ENCODE data around the gene CAMK1D. TPM values are rescaled to one million over a fixed set of nuclear protein-coding genes. Genes with fewer than 3 reads are reported as not detected.
"Not testable (repeated sequence)": the region's sequence is repeated elsewhere in the genome, so short reads cannot be mapped to it uniquely, and the experiment has no call there.

CAMK1D gene
- total RNA-seq, 1 experiment from 2014 or later: 0.10 TPM

- in situ Hi-C loops (cut with HindIII; ENCODE audit: low sequenced_read_pairs): no loop called here
- DNase-seq (ENCODE audit: low spot score): peak; percentile 87
Measured at GRCh38 chr10:12710594-12711349, 361.4 kb downstream of the CAMK1D start.

- DNase-seq (ENCODE audit: low spot score): no peak
- in situ Hi-C loops (cut with HindIII; ENCODE audit: low sequenced_read_pairs): no loop called here
Measured at GRCh38 chr10:12711350-12711708, 362.0 kb downstream of the CAMK1D start.

GRCh38 chr10:12712293-12712983 lies 363.1 kb downstream of the CAMK1D start:
- in situ Hi-C loops (cut with HindIII; ENCODE audit: low sequenced_read_pairs): no loop called here
- no peak for DNase-seq (ENCODE audit: low spot score)

GRCh38 chr10:12712984-12713316 lies 363.6 kb downstream of the CAMK1D start:
- in situ Hi-C loops (cut with HindIII; ENCODE audit: low sequenced_read_pairs); DNase-seq (ENCODE audit: low spot score): not testable (repeated sequence)

- no peak for DNase-seq (ENCODE audit: low spot score)
- in situ Hi-C loops (cut with HindIII; ENCODE audit: low sequenced_read_pairs): no loop called here
Measured at GRCh38 chr10:12716042-12716441, 366.7 kb downstream of the CAMK1D start.

- DNase-seq (ENCODE audit: low spot score): no peak
- in situ Hi-C loops (cut with HindIII; ENCODE audit: low sequenced_read_pairs): no loop called here
Measured at GRCh38 chr10:12717981-12718707, 368.8 kb downstream of the CAMK1D start.

GRCh38 chr10:12719365-12719764 lies 370.0 kb downstream of the CAMK1D start:
- no peak for DNase-seq (ENCODE audit: low spot score)
- in situ Hi-C loops (cut with HindIII; ENCODE audit: low sequenced_read_pairs): no loop called here

- DNase-seq (ENCODE audit: low spot score): no peak
- in situ Hi-C loops (cut with HindIII; ENCODE audit: low sequenced_read_pairs): no loop called here
Measured at GRCh38 chr10:12720217-12720981, 371.1 kb downstream of the CAMK1D start.

- in situ Hi-C loops (cut with HindIII; ENCODE audit: low sequenced_read_pairs): no loop called here
- no peak for DNase-seq (ENCODE audit: low spot score)
Measured at GRCh38 chr10:12721334-12721733, 372.0 kb downstream of the CAMK1D start.

GRCh38 chr10:12723220-12723619 lies 373.9 kb downstream of the CAMK1D start:
- in situ Hi-C loops (cut with HindIII; ENCODE audit: low sequenced_read_pairs): no loop called here

GRCh38 chr10:12724807-12725579 lies 375.6 kb downstream of the CAMK1D start:
- no peak for DNase-seq (ENCODE audit: low spot score)
- in situ Hi-C loops (cut with HindIII; ENCODE audit: low sequenced_read_pairs): no loop called here

More at GRCh38 chr10:12723220-12723619, 373.9 kb downstream of the CAMK1D start:
- no peak for DNase-seq (ENCODE audit: low spot score)

GRCh38 chr10:12725580-12725888 lies 376.2 kb downstream of the CAMK1D start:
- in situ Hi-C loops (cut with HindIII; ENCODE audit: low sequenced_read_pairs); DNase-seq (ENCODE audit: low spot score): not testable (repeated sequence)

- in situ Hi-C loops (cut with HindIII; ENCODE audit: low sequenced_read_pairs): no loop called here
Measured at GRCh38 chr10:12726971-12727831, 377.9 kb downstream of the CAMK1D start.

GRCh38 chr10:12727832-12728215 lies 378.5 kb downstream of the CAMK1D start:
- in situ Hi-C loops (cut with HindIII; ENCODE audit: low sequenced_read_pairs): no loop called here
- no peak for DNase-seq (ENCODE audit: low spot score)

More at GRCh38 chr10:12726971-12727831, 377.9 kb downstream of the CAMK1D start:
- no peak for DNase-seq (ENCODE audit: low spot score)

GRCh38 chr10:12728494-12728893 lies 379.1 kb downstream of the CAMK1D start:
- no peak for DNase-seq (ENCODE audit: low spot score)
- in situ Hi-C loops (cut with HindIII; ENCODE audit: low sequenced_read_pairs): no loop called here

- no peak for DNase-seq (ENCODE audit: low spot score)
- in situ Hi-C loops (cut with HindIII; ENCODE audit: low sequenced_read_pairs): no loop called here
Measured at GRCh38 chr10:12729885-12730284, 380.5 kb downstream of the CAMK1D start.

- in situ Hi-C loops (cut with HindIII; ENCODE audit: low sequenced_read_pairs): no loop called here
- no peak for DNase-seq (ENCODE audit: low spot score)
Measured at GRCh38 chr10:12730809-12731519, 381.6 kb downstream of the CAMK1D start.
